Spleen (tissue), 11 donors: ENCODE measurements around the gene APOC3. TPM values are rescaled to one million over a fixed set of nuclear protein-coding genes. Genes with fewer than 3 reads are reported as not detected.

Source experiments
- DNase-seq: peaks from one replicate; pipeline ENCODE4 v3.0.0-alpha.2; 2020
- H3K27ac ChIP-seq, 8 donors: fragments of 200-600 bp; sonication (generic) in 7 of 8; 1 replicate in 4 of 8; 2 replicates in 4 of 8; pipeline versions ENCODE4 v1.5.0 to v1.8.0; 2016 to 2021; ENCODE audit warnings: inconsistent platforms in 4 of 8, mild to moderate bottlenecking in 4 of 8, moderate library complexity in 1 of 8
- H3K27me3 ChIP-seq, 7 donors: fragments of 200-600 bp; sonication (generic) in 6 of 7; replicated peaks in 1 of 7; 1 replicate in 4 of 7; 2 replicates in 3 of 7; pipeline versions ENCODE4 v1.5.0 to v1.8.0; 2016 to 2021; ENCODE audit warnings: inconsistent platforms in 3 of 7, mild to moderate bottlenecking in 1 of 7
- H3K36me3 ChIP-seq, 6 donors: fragments of 200-600 bp; sonication (generic) in 5 of 6; 1 replicate in 4 of 6; 2 replicates in 2 of 6; pipeline versions ENCODE4 v1.5.0 to v1.8.0; 2016 to 2021; ENCODE audit warnings: inconsistent platforms in 2 of 6
- H3K4me1 ChIP-seq, 6 donors: fragments of 200-600 bp; sonication (generic) in 5 of 6; 1 replicate in 3 of 6; 2 replicates in 3 of 6; pipeline versions ENCODE4 v1.5.0 to v1.8.0; 2016 to 2021; ENCODE audit warnings: inconsistent platforms in 3 of 6
- H3K4me3 ChIP-seq, 8 donors: fragments of 200-600 bp; sonication (generic) in 7 of 8; 1 replicate in 4 of 8; 2 replicates in 4 of 8; pipeline versions ENCODE4 v1.5.0 to v1.8.0; 2016 to 2021; ENCODE audit warnings: inconsistent platforms in 4 of 8, mild to moderate bottlenecking in 4 of 8, moderate library complexity in 2 of 8
- H3K9me3 ChIP-seq, 8 donors: fragments of 200-600 bp; sonication (generic) in 7 of 8; 1 replicate in 4 of 8; 2 replicates in 4 of 8; pipeline versions ENCODE4 v1.5.0 to v1.8.0; 2016 to 2021; ENCODE audit warnings: inconsistent platforms in 4 of 8
- POLR2A ChIP-seq, 3 donors: fragments of 450-650 bp; IDR thresholded peaks; one replicate each; pipeline ENCODE4 v1.5.1; 2017; ENCODE audit warnings: antibody characterized with exemption in 3 of 3, mild to moderate bottlenecking in 1 of 3
- POLR2AphosphoS5 ChIP-seq, 3 donors: sonication (generic); formaldehyde crosslinking; IDR thresholded peaks; one replicate each; pipeline ENCODE4 v1.5.1; 2017; ENCODE audit warnings: antibody characterized with exemption in 3 of 3
- WGBS, 5 donors: extraction: QIAGEN DNeasy Blood & Tissue Kit in 3 of 5; methylation state at CpG; one replicate each; pipeline versions ENCODE4 v1.1.5 to v1.1.7; 2013 to 2018; 5-methylcytosine and 5-hydroxymethylcytosine counted together
- intact Hi-C: fragments of 100-400 bp; cut with DNase I; formaldehyde crosslinking; loops from one replicate; pipeline ENCODE4 v1.15.0; 2023; ENCODE audit warnings: low total_unique reads
- polyA plus RNA-seq, 3 donors: library from polyadenylated mRNA; stranded (reverse); fragments of 200-250 nt; gene quantifications; one replicate each; pipeline ENCODE4 v1.2.1, GENCODE V29; 2013
- total RNA-seq, 7 donors: library from RNA; depleted of rRNA in 3 of 7; stranded (reverse); fragments of >200 nt in 3 of 7; fragmentation: NEBNext Ultra II Directional in 4 of 7; extraction: Animal tissue kit (Norgen Biotek cat#: 25700) in 4 of 7; gene quantifications; one replicate each; pipeline versions ENCODE4 v1.1.0 to v1.2.1, GENCODE V29; 2016 to 2021
- TF ChIP-seq, protein P1 (sequence below), 11 experiments: fragments of 200-600 bp in 7 of 11; fragments of 450-650 bp in 4 of 11; sonication (generic) in 4 of 11; IDR thresholded peaks in 8 of 11; conservative IDR thresholded peaks in 3 of 11; 1 replicate in 7 of 11; 2 replicates in 4 of 11; pipeline versions ENCODE4 v1.4.0 to v1.8.0; 2016 to 2021; ENCODE audit warnings: antibody characterized with exemption in 11 of 11, inconsistent platforms in 4 of 11, mild to moderate bottlenecking in 1 of 11
- donor health status: healthy with polysubstance abuse.
- donor health status: DM: no; HTN: no; CAD: no; lungs with moderate emphysema.
- donor health status: DM: no; HTN: no; CAD: no.
- donor health status: Bipolar disorder and iron deficiency.
- donor health status: healthy.
- donor health status: DM: no; HTN: no; CAD: no.
- donor health status: DM: yes; HTN: yes; CAD: no.

The APOC3 gene
- total and polyA plus RNA-seq, 10 donors = 0.70 TPM; not detected in 9

DNA sequence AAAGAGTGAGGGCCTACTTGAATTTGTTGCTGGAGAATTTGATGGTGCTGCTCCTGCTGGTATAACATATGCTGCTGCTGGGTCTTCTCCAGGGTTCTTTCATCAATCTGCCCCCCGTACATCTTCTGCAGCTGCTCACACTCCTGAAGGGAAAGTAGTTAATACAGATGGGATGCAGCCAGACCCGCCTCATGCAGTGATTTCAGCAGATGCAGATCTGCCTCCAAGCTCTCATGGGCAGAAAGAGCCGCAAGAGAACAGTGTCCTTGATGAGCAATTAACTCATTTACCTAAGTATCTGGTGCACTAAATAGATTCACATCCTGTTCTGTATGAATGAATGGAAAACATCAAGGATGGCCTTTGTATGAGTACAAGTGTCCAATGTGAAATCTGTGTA is 32.5 kb downstream of the APOC3 start:
- H3K27ac ChIP-seq = no peak overlapping the region
- intact Hi-C loops = no loop called here
- no peak for DNase-seq
- no peaks in the 10 kb centered on the region for H3K9me3 ChIP-seq
- peaks cover 5 to 100% (median 93%) of the 10 kb centered on the region in 6 donors for H3K36me3 ChIP-seq
- no peaks in the 10 kb centered on the region for H3K4me1 ChIP-seq
- H3K4me3 ChIP-seq = no peak overlapping the region
- no peak for TF ChIP-seq POLR2AphosphoS5 (IDR thresholded peaks at IDR 0.05)
- TF ChIP-seq, protein P1, sequence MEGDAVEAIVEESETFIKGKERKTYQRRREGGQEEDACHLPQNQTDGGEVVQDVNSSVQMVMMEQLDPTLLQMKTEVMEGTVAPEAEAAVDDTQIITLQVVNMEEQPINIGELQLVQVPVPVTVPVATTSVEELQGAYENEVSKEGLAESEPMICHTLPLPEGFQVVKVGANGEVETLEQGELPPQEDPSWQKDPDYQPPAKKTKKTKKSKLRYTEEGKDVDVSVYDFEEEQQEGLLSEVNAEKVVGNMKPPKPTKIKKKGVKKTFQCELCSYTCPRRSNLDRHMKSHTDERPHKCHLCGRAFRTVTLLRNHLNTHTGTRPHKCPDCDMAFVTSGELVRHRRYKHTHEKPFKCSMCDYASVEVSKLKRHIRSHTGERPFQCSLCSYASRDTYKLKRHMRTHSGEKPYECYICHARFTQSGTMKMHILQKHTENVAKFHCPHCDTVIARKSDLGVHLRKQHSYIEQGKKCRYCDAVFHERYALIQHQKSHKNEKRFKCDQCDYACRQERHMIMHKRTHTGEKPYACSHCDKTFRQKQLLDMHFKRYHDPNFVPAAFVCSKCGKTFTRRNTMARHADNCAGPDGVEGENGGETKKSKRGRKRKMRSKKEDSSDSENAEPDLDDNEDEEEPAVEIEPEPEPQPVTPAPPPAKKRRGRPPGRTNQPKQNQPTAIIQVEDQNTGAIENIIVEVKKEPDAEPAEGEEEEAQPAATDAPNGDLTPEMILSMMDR (IDR thresholded peaks at IDR 0.05 in 8 of 11, conservative IDR thresholded peaks at IDR 0.05 in 3 of 11) = no peak
- no peak for TF ChIP-seq POLR2A (IDR thresholded peaks at IDR 0.05)
- no peaks in the 10 kb centered on the region for H3K27me3 ChIP-seq
- 80 to 96% (median 91%) methylated on average over 3 of the region's 3 CpGs for WGBS, 5 donors

DNA sequence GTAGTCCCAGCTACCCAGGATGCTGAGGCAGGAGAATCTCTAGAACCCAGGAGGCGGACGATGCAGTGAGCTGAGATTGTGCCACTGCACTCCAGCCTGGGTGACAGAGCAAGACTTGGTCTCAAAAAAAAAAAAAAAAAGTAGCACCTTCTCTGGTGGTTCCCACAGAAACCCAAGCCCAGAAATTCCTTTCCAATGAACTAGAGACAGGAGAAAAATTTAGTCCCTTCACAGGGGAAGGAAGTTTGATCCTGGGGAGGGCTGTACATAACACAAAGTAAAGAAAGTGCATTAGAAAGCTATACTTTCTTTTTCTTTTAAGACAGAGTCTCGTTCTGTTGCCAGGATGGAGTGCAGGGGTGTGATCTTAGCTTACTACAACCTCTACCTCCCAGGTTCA is 33.2 kb downstream of the APOC3 start:
- Histone ChIP-seq H3K4me1 (no peaks in the 10 kb centered on the region), H3K27ac (no peak overlapping the region), H3K27me3 (no peaks in the 10 kb centered on the region), H3K4me3 (no peak overlapping the region), H3K36me3 (peaks cover 5 to 100% (median 94%) of the 10 kb centered on the region in 6 donors), H3K9me3 (no peaks in the 10 kb centered on the region)
- WGBS, 5 donors = 89 to 98% (median 97%) methylated on average over 3 of the region's 3 CpGs
- intact Hi-C loops = no loop called here
- TF ChIP-seq, protein P1 (IDR thresholded peaks at IDR 0.05 in 8 of 11, conservative IDR thresholded peaks at IDR 0.05 in 3 of 11) = no peak
- TF ChIP-seq POLR2AphosphoS5 (IDR thresholded peaks at IDR 0.05) (no peak), POLR2A (IDR thresholded peaks at IDR 0.05) (no peak)
- no peak for DNase-seq

DNA sequence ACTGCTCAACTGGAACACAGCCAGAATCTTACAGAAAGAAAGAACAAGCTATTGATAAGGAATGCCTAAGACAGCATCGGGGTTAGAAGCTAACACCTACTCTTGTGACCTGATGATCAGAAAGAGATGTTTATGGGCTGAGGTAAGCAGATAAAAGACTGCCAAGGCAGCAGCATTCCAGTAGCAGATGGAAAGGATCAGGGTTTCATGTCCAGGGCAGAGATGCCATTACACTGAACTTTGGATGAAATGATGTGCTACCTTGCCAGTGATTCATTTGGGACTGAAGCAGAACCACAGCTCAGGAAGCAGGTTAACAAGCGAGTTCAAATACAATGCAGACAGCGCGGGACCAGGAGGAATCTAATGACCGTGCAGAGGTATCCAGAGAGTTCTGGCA is 34.8 kb downstream of the APOC3 start:
- intact Hi-C loops = no loop called here
- no peaks in the 10 kb centered on the region for H3K27me3 ChIP-seq
- H3K9me3 ChIP-seq = no peaks in the 10 kb centered on the region
- TF ChIP-seq, protein P1 (IDR thresholded peaks at IDR 0.05 in 8 of 11, conservative IDR thresholded peaks at IDR 0.05 in 3 of 11) = no peak
- TF ChIP-seq POLR2AphosphoS5 (IDR thresholded peaks at IDR 0.05) (no peak), POLR2A (IDR thresholded peaks at IDR 0.05) (no peak)
- no peak for DNase-seq
- no peaks in the 10 kb centered on the region for H3K4me1 ChIP-seq
- H3K27ac ChIP-seq = no peak overlapping the region
- 97 to 99% (median 97%) methylated on average over 5 of the region's 5 CpGs for WGBS, 5 donors
- peaks cover 5 to 100% (median 93%) of the 10 kb centered on the region in 6 donors for H3K36me3 ChIP-seq
- H3K4me3 ChIP-seq = no peak overlapping the region

DNA sequence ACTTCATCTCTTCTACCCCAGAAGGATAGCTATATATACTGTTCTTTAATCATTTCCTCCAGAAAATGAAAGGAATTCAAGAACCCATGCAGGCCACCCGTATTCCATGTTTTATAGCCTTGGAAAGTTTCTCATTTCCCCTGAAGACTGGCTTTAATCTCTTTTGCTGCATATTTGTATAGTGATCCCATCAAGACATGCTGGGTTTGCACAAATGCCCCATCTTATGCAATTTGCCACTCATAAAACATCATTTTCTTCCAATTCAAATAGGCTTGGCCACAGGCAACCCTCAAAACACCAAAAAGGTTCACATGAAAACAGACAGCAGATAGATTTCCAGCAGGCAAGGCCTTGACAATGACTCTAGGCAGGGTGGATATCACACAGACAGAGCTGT is 36.0 kb downstream of the APOC3 start:
- H3K4me3 ChIP-seq = no peak overlapping the region
- no peak overlapping the region for H3K27ac ChIP-seq
- DNase-seq = no peak
- no peaks in the 10 kb centered on the region for H3K27me3 ChIP-seq
- H3K4me1 ChIP-seq = peaks cover 0 to 9% (median 8%) of the 10 kb centered on the region in 6 donors
- TF ChIP-seq, protein P1 (IDR thresholded peaks at IDR 0.05 in 8 of 11, conservative IDR thresholded peaks at IDR 0.05 in 3 of 11) = no peak
- TF ChIP-seq POLR2AphosphoS5 (IDR thresholded peaks at IDR 0.05) (no peak), POLR2A (IDR thresholded peaks at IDR 0.05) (no peak)
- intact Hi-C loops = no loop called here
- peaks cover 3 to 100% (median 91%) of the 10 kb centered on the region in 6 donors for H3K36me3 ChIP-seq
- H3K9me3 ChIP-seq = no peaks in the 10 kb centered on the region
- 76 to 88% (median 81%) methylated on average over 1 of the region's 1 CpG for WGBS, 5 donors
